OCI-LY7 (cell line): ENCODE measurements around the gene TBC1D19. TPM values are rescaled to one million over a fixed set of nuclear protein-coding genes. Genes with fewer than 3 reads are reported as not detected.
"Not testable (repeated sequence)": the region's sequence is repeated elsewhere in the genome, so short reads cannot be mapped to it uniquely, and the experiment has no call there.

Experiments used
- BruUV-seq: library from RNA; stranded (reverse); fragments of 400-500 nt; replicated peaks from 2 replicates; lab custom pipeline; 2021; lab: Mats Ljungman, UMichigan
- CTCF ChIA-PET: fragments of 300-600 bp; sonication (Branson Sonifier 250); formaldehyde crosslinking; loops from one replicate; lab custom pipeline; 2022; ENCODE audit warnings: antibody characterized with exemption; ENCODE audit not compliant: unreplicated experiment; lab: Charles Lee
- POLR2A ChIA-PET: fragments of 300-600 bp; sonication (Branson Sonifier 250); formaldehyde crosslinking; loops from one replicate; lab custom pipeline; 2022; ENCODE audit warnings: antibody characterized with exemption; lab: Charles Lee
- DNase-seq: peaks from one replicate; pipeline ENCODE4 v3.0.0-alpha.2; 2015; ENCODE audit warnings: low spot score
- H2AFZ ChIP-seq: fragments of 200-600 bp; sonication (generic), shearing (Covaris generic); 2 replicates; pipeline ENCODE4 v1.6.1; 2014; ENCODE audit warnings: mild to moderate bottlenecking, antibody characterized with exemption, low read length, moderate library complexity
- H3K27ac ChIP-seq: fragments of 200-600 bp; sonication (generic); 2 replicates; pipeline ENCODE4 v1.5.1; 2014; ENCODE audit warnings: mixed run types, low read depth, mild to moderate bottlenecking, moderate library complexity, low read length, inconsistent platforms; ENCODE audit not compliant: poor library complexity, severe bottlenecking
- H3K36me3 ChIP-seq: fragments of 200-600 bp; sonication (generic); 2 replicates; pipeline ENCODE4 v1.6.1; 2014; ENCODE audit warnings: mild to moderate bottlenecking, antibody characterized with exemption, low read length, moderate library complexity, mixed read lengths; ENCODE audit not compliant: insufficient read depth
- H3K4me1 ChIP-seq: fragments of 200-600 bp; sonication (generic); 2 replicates; pipeline ENCODE4 v1.5.1; 2014; ENCODE audit warnings: mild to moderate bottlenecking, low read length; ENCODE audit not compliant: insufficient read depth, poor library complexity, severe bottlenecking
- H3K4me2 ChIP-seq: fragments of 200-600 bp; sonication (generic); 2 replicates; pipeline ENCODE4 v1.6.1; 2014; ENCODE audit warnings: mild to moderate bottlenecking, low read length
- H3K4me3 ChIP-seq: fragments of 200-600 bp; sonication (generic); 2 replicates; pipeline ENCODE4 v1.5.1; 2014; ENCODE audit warnings: mild to moderate bottlenecking, low read depth, low read length; ENCODE audit not compliant: poor library complexity, severe bottlenecking
- H3K79me2 ChIP-seq: fragments of 200-600 bp; sonication (generic); 2 replicates; pipeline ENCODE4 v1.6.1; 2016; ENCODE audit warnings: low read depth, mild to moderate bottlenecking, low read length, moderate library complexity, mixed read lengths; ENCODE audit not compliant: insufficient read depth
- H3K9me2 ChIP-seq: fragments of 200-600 bp; sonication (generic); 2 replicates; pipeline ENCODE4 v1.6.1; 2016; ENCODE audit warnings: mild to moderate bottlenecking, low read length, mixed read lengths; ENCODE audit not compliant: insufficient read depth
- H3K9me3 ChIP-seq: fragments of 200-600 bp; sonication (generic); 2 replicates; pipeline ENCODE4 v1.6.1; 2014; ENCODE audit warnings: mild to moderate bottlenecking, mixed run types, low read length, mixed read lengths
- H4K20me1 ChIP-seq: fragments of 200-600 bp; sonication (generic); 2 replicates; pipeline ENCODE4 v1.6.1; 2014; ENCODE audit warnings: mild to moderate bottlenecking, antibody characterized with exemption, low read length, moderate library complexity, mixed read lengths; ENCODE audit not compliant: insufficient read depth
- EZH2phosphoT487 ChIP-seq: fragments of 200-600 bp; sonication (generic); IDR thresholded peaks from 2 replicates; pipeline ENCODE4 v1.6.1; 2018; ENCODE audit warnings: low read depth, borderline replicate concordance, mild to moderate bottlenecking, mixed run types, antibody characterized with exemption, low read length, moderate library complexity, mixed read lengths
- intact Hi-C: fragments of 100-400 bp; cut with micrococcal nuclease; formaldehyde crosslinking; loops from one replicate; pipeline ENCODE4 v1.10.0; 2022; ENCODE audit not compliant: unreplicated experiment
- total RNA-seq, 2 experiments: library from RNA; depleted of rRNA in 1 of 2; stranded (reverse); fragments of >200 nt in 1 of 2; shearing (Covaris generic) in 1 of 2; gene quantifications; 2 replicates each; pipeline ENCODE4 v1.2.3, GENCODE V29; 2014 to 2022
- TF ChIP-seq, protein P1 (sequence below): fragments of 200-600 bp; sonication (generic); conservative IDR thresholded peaks from 2 replicates; pipeline ENCODE4 v1.5.1; 2014; ENCODE audit warnings: mild to moderate bottlenecking, antibody characterized with exemption, low read length, moderate library complexity, mixed read lengths

The TBC1D19 gene
- total RNA-seq, 2 experiments from 2014 or later, result 10.1 to 11.0 TPM

DNA sequence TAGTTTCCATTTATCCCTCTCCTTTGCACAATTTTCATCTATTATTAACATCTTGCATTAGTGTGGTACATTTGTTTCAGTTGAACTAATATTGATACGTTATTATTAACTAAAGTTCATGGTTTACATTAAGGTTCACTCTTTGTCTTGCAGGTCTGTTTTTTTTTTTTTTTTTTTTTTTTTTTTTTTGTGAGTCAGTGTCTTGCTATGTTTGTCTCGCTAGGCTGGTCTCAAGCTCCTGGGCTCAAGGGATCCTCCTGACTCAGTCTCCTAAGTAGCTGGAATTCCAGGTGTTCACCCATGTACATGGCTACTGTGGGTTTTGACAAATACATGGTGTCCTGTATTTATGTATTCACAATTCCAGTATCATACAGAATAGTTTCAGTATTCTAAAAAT is 6.8 kb downstream of the TBC1D19 start:
- DNase-seq, result no peak
- H3K4me1 ChIP-seq, result peaks cover 20% of the 10 kb centered on the region
- H3K4me2 ChIP-seq, result no peak overlapping the region
- H2AFZ ChIP-seq, result no peak overlapping the region
- H3K79me2 ChIP-seq, result peaks cover 26% of the 10 kb centered on the region; the same call in 1 of the 2 replicates
- ChIA-PET POLR2A (interaction anchor here (1.5 kb wide), 1 partner anchor 16 kb away, joined by 3 read pairs; no protein-coding TSS in a partner anchor), CTCF (no interaction called here)
- no peaks in the 10 kb centered on the region for H3K9me2 ChIP-seq
- no peaks in the 10 kb centered on the region for H4K20me1 ChIP-seq
- TF ChIP-seq EZH2phosphoT487, result no peak
- TF ChIP-seq, protein P1, sequence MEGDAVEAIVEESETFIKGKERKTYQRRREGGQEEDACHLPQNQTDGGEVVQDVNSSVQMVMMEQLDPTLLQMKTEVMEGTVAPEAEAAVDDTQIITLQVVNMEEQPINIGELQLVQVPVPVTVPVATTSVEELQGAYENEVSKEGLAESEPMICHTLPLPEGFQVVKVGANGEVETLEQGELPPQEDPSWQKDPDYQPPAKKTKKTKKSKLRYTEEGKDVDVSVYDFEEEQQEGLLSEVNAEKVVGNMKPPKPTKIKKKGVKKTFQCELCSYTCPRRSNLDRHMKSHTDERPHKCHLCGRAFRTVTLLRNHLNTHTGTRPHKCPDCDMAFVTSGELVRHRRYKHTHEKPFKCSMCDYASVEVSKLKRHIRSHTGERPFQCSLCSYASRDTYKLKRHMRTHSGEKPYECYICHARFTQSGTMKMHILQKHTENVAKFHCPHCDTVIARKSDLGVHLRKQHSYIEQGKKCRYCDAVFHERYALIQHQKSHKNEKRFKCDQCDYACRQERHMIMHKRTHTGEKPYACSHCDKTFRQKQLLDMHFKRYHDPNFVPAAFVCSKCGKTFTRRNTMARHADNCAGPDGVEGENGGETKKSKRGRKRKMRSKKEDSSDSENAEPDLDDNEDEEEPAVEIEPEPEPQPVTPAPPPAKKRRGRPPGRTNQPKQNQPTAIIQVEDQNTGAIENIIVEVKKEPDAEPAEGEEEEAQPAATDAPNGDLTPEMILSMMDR, result no peak
- intact Hi-C loops, result no loop called here
- H3K36me3 ChIP-seq, result no peaks in the 10 kb centered on the region
- no peak overlapping the region for H3K4me3 ChIP-seq
- H3K27ac ChIP-seq, result no peak overlapping the region
- no peaks in the 10 kb centered on the region for H3K9me3 ChIP-seq
- no TSS peak for BruUV-seq

DNA sequence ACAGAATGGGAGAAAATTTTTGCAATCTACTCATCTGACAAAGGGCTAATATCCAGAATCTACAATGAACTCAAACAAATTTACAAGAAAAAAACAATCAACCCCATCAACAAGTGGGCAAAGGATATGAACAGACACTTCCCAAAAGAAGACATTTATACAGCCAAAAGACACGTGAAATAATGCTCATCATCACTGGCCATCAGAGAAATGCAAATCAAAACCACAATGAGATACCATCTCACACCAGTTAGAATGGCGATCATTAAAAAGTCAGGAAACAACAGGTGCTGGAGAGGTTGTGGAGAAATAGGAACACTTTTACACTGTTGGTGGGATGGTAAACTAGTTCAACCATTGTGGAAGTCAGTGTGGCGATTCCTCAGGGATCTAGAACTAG is 9.7 kb downstream of the TBC1D19 start:
- CTCF ChIA-PET, H3K36me3 ChIP-seq, H3K9me3 ChIP-seq, intact Hi-C loops, POLR2A ChIA-PET, H2AFZ ChIP-seq, H3K27ac ChIP-seq, H3K9me2 ChIP-seq, H3K4me2 ChIP-seq, H3K4me3 ChIP-seq, H4K20me1 ChIP-seq, DNase-seq, BruUV-seq: not testable (repeated sequence)
- Histone ChIP-seq H3K79me2 (peaks cover 22% of the 10 kb centered on the region; the same call in 1 of the 2 replicates), H3K4me1 (peaks cover 19% of the 10 kb centered on the region)

DNA sequence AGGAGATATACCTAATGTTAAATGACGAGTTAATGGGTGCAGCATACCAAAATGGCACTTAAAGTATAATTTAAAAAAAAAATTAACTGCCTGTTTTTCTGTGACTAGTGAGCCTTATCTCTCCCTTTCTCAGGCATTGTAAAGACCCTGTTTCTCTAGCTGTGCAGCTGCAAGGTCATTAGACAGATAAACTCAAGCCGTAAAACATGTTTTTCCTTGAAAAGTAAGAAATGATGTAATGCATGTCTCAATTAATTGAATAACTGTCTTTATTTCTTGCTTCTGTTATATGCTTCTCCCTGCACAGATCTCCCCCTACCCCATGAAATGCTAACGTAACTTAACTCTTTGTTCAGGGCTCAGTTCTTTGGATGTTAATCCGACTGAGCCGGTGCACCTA is 10.5 kb downstream of the TBC1D19 start:
- Histone ChIP-seq H4K20me1 (no peaks in the 10 kb centered on the region), H3K9me2 (no peaks in the 10 kb centered on the region), H3K4me2 (no peak overlapping the region), H3K36me3 (no peaks in the 10 kb centered on the region), H3K79me2 (peaks cover 14% of the 10 kb centered on the region; the same call in 1 of the 2 replicates), H3K9me3 (no peaks in the 10 kb centered on the region), H3K27ac (no peak overlapping the region), H3K4me3 (no peak overlapping the region), H3K4me1 (peaks cover 11% of the 10 kb centered on the region), H2AFZ (no peak overlapping the region)
- DNase-seq, result no peak
- CTCF ChIA-PET, result no interaction called here
- POLR2A ChIA-PET, result no interaction called here
- intact Hi-C loops, result no loop called here
- no TSS peak for BruUV-seq
- TF ChIP-seq, protein P1, result no peak
- TF ChIP-seq EZH2phosphoT487, result no peak
